Loucy (cell line): ENCODE measurements around the gene GNRH2.

Source experiments
- H2AFZ ChIP-seq: fragments of 200-600 bp; sonication (generic); 2 replicates; pipeline ENCODE4 v1.6.0; 2016; ENCODE audit warnings: antibody characterized with exemption, mild to moderate bottlenecking, low read length, moderate library complexity
- H3F3A ChIP-seq: fragments of 200-600 bp; 2 replicates; pipeline ENCODE4 v1.6.0; 2016; ENCODE audit warnings: antibody characterized with exemption, low read depth, mild to moderate bottlenecking
- H3K27me3 ChIP-seq: fragments of 200-600 bp; sonication (generic); 2 replicates; pipeline ENCODE4 v1.6.1; 2014; ENCODE audit warnings: low read length, mild to moderate bottlenecking; ENCODE audit not compliant: insufficient read depth, poor library complexity, severe bottlenecking
- H3K36me3 ChIP-seq: fragments of 200-600 bp; sonication (generic); 2 replicates; pipeline ENCODE4 v1.6.1; 2016; ENCODE audit warnings: low read length; ENCODE audit not compliant: insufficient read depth
- H3K4me1 ChIP-seq: fragments of 200-600 bp; sonication (generic); 2 replicates; pipeline ENCODE4 v1.5.1; 2014; ENCODE audit warnings: low read length, mild to moderate bottlenecking; ENCODE audit not compliant: insufficient read depth, poor library complexity, severe bottlenecking
- H3K4me2 ChIP-seq: fragments of 200-600 bp; sonication (generic); 2 replicates; pipeline ENCODE4 v1.6.0; 2014; ENCODE audit warnings: antibody characterized with exemption, low read length, low read depth, mild to moderate bottlenecking; ENCODE audit not compliant: poor library complexity, severe bottlenecking
- H3K4me3 ChIP-seq: fragments of 200-600 bp; sonication (generic); 2 replicates; pipeline ENCODE4 v1.5.1; 2014; ENCODE audit warnings: low read length, mild to moderate bottlenecking, mixed read lengths; ENCODE audit not compliant: poor library complexity, severe bottlenecking
- H3K79me2 ChIP-seq: fragments of 200-600 bp; sonication (generic); 2 replicates; pipeline ENCODE4 v1.6.1; 2014; ENCODE audit warnings: low read length; ENCODE audit not compliant: insufficient read depth
- H3K9ac ChIP-seq: fragments of 200-600 bp; sonication (generic); 2 replicates; pipeline ENCODE4 v1.6.0; 2014; ENCODE audit warnings: mild to moderate bottlenecking, low read depth, low read length, moderate library complexity; ENCODE audit not compliant: poor library complexity, severe bottlenecking
- H3K9me2 ChIP-seq: fragments of 200-600 bp; sonication (generic); replicated peaks from 2 replicates; pipeline ENCODE4 v1.6.1; 2016; ENCODE audit warnings: low read depth, low read length, mixed read lengths
- H3K9me3 ChIP-seq: fragments of 200-600 bp; sonication (generic); 2 replicates; pipeline ENCODE4 v1.6.1; 2014; ENCODE audit warnings: mild to moderate bottlenecking, antibody characterized with exemption, low read length, low read depth; ENCODE audit not compliant: insufficient read depth
- H4K20me1 ChIP-seq: fragments of 200-600 bp; sonication (generic); 2 replicates; pipeline ENCODE4 v1.6.0; 2014; ENCODE audit warnings: antibody characterized with exemption, low read length, mild to moderate bottlenecking; ENCODE audit not compliant: insufficient read depth, poor library complexity, severe bottlenecking
- CTCF ChIP-seq: fragments of 200-600 bp; sonication (generic); conservative IDR thresholded peaks from 2 replicates; pipeline ENCODE4 v1.5.1; 2014; ENCODE audit warnings: mild to moderate bottlenecking, antibody characterized with exemption, low read length
- EZH2phosphoT487 ChIP-seq: fragments of 200-600 bp; IDR thresholded peaks from 2 replicates; pipeline ENCODE4 v1.6.1; 2018; ENCODE audit warnings: antibody characterized with exemption, mild to moderate bottlenecking, moderate library complexity, borderline replicate concordance

The GNRH2 gene

GRCh38 chr20:3027987-3028386 lies 15.4 kb upstream of the GNRH2 start:
- no peak for TF ChIP-seq EZH2phosphoT487
- no peak for TF ChIP-seq CTCF
- Histone ChIP-seq H3F3A (no peaks in the 10 kb centered on the region), H3K4me2 (no peak overlapping the region), H3K9me2 (no peaks in the 10 kb centered on the region), H3K36me3 (peaks cover 63% of the 10 kb centered on the region; the same call in 1 of the 2 replicates), H3K4me1 (no peaks in the 10 kb centered on the region), H3K9me3 (no peaks in the 10 kb centered on the region), H3K27me3 (no peaks in the 10 kb centered on the region), H3K9ac (no peak overlapping the region), H3K4me3 (no peak overlapping the region), H4K20me1 (no peaks in the 10 kb centered on the region), H2AFZ (no peak overlapping the region), H3K79me2 (no peaks in the 10 kb centered on the region)

GRCh38 chr20:3031524-3032147 lies 11.8 kb upstream of the GNRH2 start:
- Histone ChIP-seq H3K36me3 (peaks cover 67% of the 10 kb centered on the region; the same call in 1 of the 2 replicates), H2AFZ (no peak overlapping the region)

GRCh38 chr20:3032624-3033023 lies 10.8 kb upstream of the GNRH2 start:
- H3K36me3 ChIP-seq, result peaks cover 67% of the 10 kb centered on the region; the same call in 1 of the 2 replicates
- no peak overlapping the region for H2AFZ ChIP-seq
- no peaks in the 10 kb centered on the region for H3K27me3 ChIP-seq
- no peak overlapping the region for H3K4me3 ChIP-seq
- H4K20me1 ChIP-seq, result no peaks in the 10 kb centered on the region
- no peaks in the 10 kb centered on the region for H3F3A ChIP-seq
- H3K9ac ChIP-seq, result no peak overlapping the region
- no peaks in the 10 kb centered on the region for H3K9me2 ChIP-seq
- H3K4me1 ChIP-seq, result no peaks in the 10 kb centered on the region
- H3K9me3 ChIP-seq, result no peaks in the 10 kb centered on the region
- H3K79me2 ChIP-seq, result no peaks in the 10 kb centered on the region
- TF ChIP-seq EZH2phosphoT487, result no peak
- TF ChIP-seq CTCF, result no peak
- H3K4me2 ChIP-seq, result no peak overlapping the region

More at GRCh38 chr20:3031524-3032147, 11.8 kb upstream of the GNRH2 start:
- H3K9ac ChIP-seq, result no peak overlapping the region
- H3K9me3 ChIP-seq, result no peaks in the 10 kb centered on the region
- H3K79me2 ChIP-seq, result no peaks in the 10 kb centered on the region
- H3K27me3 ChIP-seq, result no peaks in the 10 kb centered on the region
- no peaks in the 10 kb centered on the region for H3F3A ChIP-seq
- H4K20me1 ChIP-seq, result no peaks in the 10 kb centered on the region
- H3K4me2 ChIP-seq, result no peak overlapping the region
- no peaks in the 10 kb centered on the region for H3K4me1 ChIP-seq
- TF ChIP-seq CTCF (no peak), EZH2phosphoT487 (no peak)
- no peak overlapping the region for H3K4me3 ChIP-seq
- no peaks in the 10 kb centered on the region for H3K9me2 ChIP-seq
